Measurements from ENCODE around the gene THNSL1. TPM values are rescaled to one million over a fixed set of nuclear protein-coding genes. Genes with fewer than 3 reads are reported as not detected.

The THNSL1 gene
- total and polyA plus RNA-seq, 2 of the 8 experiments (the other 6 are each of a cell fraction or from before 2014, with no cell fraction given): 1.4 to 3.1 TPM

DNA sequence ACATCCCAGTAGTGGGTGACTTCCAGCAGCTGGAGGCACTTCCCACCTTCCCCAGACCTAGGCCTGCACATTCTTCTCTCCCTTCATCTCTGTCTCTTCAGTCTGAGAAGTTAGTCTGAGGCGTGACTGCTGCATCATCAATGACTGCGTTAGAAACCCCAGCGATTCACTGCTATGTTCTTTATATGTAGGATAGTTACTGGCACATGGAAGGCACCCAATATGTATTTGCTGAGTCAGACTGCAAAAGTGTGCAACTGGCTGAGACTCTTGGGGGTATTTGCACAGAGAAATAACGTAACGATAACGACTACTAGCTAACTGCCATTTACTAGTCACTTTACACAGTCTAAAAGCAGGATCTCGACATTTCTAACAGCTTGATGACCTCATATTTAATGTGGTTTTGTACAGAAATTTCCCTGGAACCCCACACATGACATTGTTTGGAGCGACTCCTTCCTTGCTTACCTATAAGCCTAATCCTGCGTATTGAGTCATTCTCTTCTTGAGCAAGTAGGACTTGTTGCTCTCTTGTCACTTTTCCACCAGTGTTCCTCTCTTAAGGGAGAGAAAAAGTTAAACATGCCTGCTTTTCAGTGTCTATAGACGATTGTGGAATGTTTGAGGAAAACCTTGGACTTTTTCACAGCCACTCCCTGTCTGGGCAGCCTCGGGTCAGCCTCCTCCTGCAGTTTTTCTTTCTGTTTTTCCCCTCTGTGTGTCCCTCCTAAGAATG, 45.5 kb downstream of the THNSL1 start:
- no peak overlapping the region for H4K8ac ChIP-seq (ENCODE audit: extremely low read depth, insufficient read depth, low read length)
- H3K79me2 ChIP-seq (ENCODE audit: control insufficient read depth in 1 of 2, insufficient read depth in 2 of 2, low read length in 2 of 2): no peaks in the 10 kb centered on the region
- H2BK5ac ChIP-seq (ENCODE audit: low read depth, low read length): no peak overlapping the region
- no peaks in the 10 kb centered on the region for H3K36me3 ChIP-seq (ENCODE audit: control insufficient read depth in 2 of 4, insufficient read depth in 4 of 4, low read length in 3 of 4)
- H3K23me2 ChIP-seq (ENCODE audit: low read depth, low read length): no peaks in the 10 kb centered on the region; the same call in 1 of the 2 replicates
- H3K9me3 ChIP-seq (ENCODE audit: insufficient read depth in 2 of 2, low read depth in 1 of 2, low read length in 1 of 2): no peaks in the 10 kb centered on the region
- no peak overlapping the region for H4K91ac ChIP-seq (replicated peaks; ENCODE audit: insufficient read length, low read length)
- no peak overlapping the region for H2BK20ac ChIP-seq (ENCODE audit: low read length)
- WGBS, 2 experiments (ENCODE audit: extremely low coverage in 1 of 2, insufficient coverage in 1 of 2, insufficient read length in 1 of 2, insufficient replicate concordance in 2 of 2, low coverage in 1 of 2, low lambda C conversion rate in 2 of 2, missing lambda C conversion rate in 1 of 2): 86% methylated on average over 11 of the region's 11 CpGs; no CpG with 5 or more reads in 1 of the 2 experiments
- no peak overlapping the region for H2AFZ ChIP-seq (ENCODE audit: low read length)
- no peak for DNase-seq (ENCODE audit: low read depth in 1 of 2, low spot score in 2 of 2)
- no peak overlapping the region for H3K4ac ChIP-seq (replicated peaks; ENCODE audit: insufficient read length, low read depth, low read length)
- H3K56ac ChIP-seq (replicated peaks; ENCODE audit: insufficient read length, low read depth, low read length): no peak overlapping the region
- no peak overlapping the region for H3K18ac ChIP-seq (ENCODE audit: extremely low read depth, low read length)
- H2AK5ac ChIP-seq (ENCODE audit: low read depth, low read length): no peak overlapping the region
- no peak for TF ChIP-seq RNF2 (IDR thresholded peaks at IDR 0.05; ENCODE audit: borderline replicate concordance, low read depth, low read length, missing control alignments, poor library complexity, severe bottlenecking)
- TF ChIP-seq TCF12 (IDR thresholded peaks at IDR 0.05; ENCODE audit: low read depth, low read length): no peak
- TF ChIP-seq EZH2 (IDR thresholded peaks at IDR 0.05; ENCODE audit: low read depth, low read length, severe bottlenecking): no peak
- TF ChIP-seq ZNF274 (IDR thresholded peaks at IDR 0.05; ENCODE audit: borderline replicate concordance, extremely low read depth, low read length): no peak
- no peak for TF ChIP-seq YY1 (IDR thresholded peaks at IDR 0.05; ENCODE audit: low read depth, low read length)
- TF ChIP-seq JUN (IDR thresholded peaks at IDR 0.05; ENCODE audit: low read depth, low read length): no peak
- no peak for TF ChIP-seq SP4 (IDR thresholded peaks at IDR 0.05; ENCODE audit: low read length)
- H2BK15ac ChIP-seq (ENCODE audit: low read length): no peak overlapping the region
- H3K9ac ChIP-seq (replicated peaks in 1 of 4; ENCODE audit: extremely low read depth in 1 of 4, low read depth in 3 of 4, low read length in 3 of 4): no peak overlapping the region
- ChIA-PET CTCF (ENCODE audit: partially characterized antibody) (interaction anchor here (0.7 to 1.4 kb wide), 6 partner anchors 18 to 165 kb away, joined by 3 read pairs; no protein-coding TSS in a partner anchor), POLR2A (ENCODE audit: partially characterized antibody) (no interaction called here)
- H2BK120ac ChIP-seq (replicated peaks; ENCODE audit: low read depth, low read length): no peak overlapping the region
- no peaks in the 10 kb centered on the region for H3K4me1 ChIP-seq (replicated peaks in 1 of 4; ENCODE audit: control insufficient read depth in 3 of 4, insufficient read depth in 4 of 4, low read length in 3 of 4)
- H3K79me1 ChIP-seq (ENCODE audit: low read depth, low read length): no peaks in the 10 kb centered on the region
- no peak overlapping the region for H4K5ac ChIP-seq (ENCODE audit: insufficient read length, low read depth, low read length)
- H3K27ac ChIP-seq (ENCODE audit: low read depth, low read length): no peak overlapping the region
- H3K14ac ChIP-seq (ENCODE audit: insufficient read length): no peak overlapping the region
- H3K4me3 ChIP-seq (ENCODE audit: extremely low read depth in 1 of 4, insufficient read depth in 2 of 4, low read depth in 3 of 4, low read length in 4 of 4): no peak overlapping the region
- H3K4me2 ChIP-seq (ENCODE audit: insufficient read depth in 1 of 2, low read depth in 2 of 2, low read length in 2 of 2): no peak overlapping the region
- no peak overlapping the region for H2BK12ac ChIP-seq (ENCODE audit: low read depth, low read length)
- H3K27me3 ChIP-seq (replicated peaks in 1 of 4; ENCODE audit: control insufficient read depth in 3 of 4, extremely low read depth in 1 of 4, insufficient read depth in 3 of 4, low read length in 3 of 4): peaks cover 0 to 7% (median 5%) of the 10 kb centered on the region in 4 experiments; a peak in 4 of 7 replicates
- H4K20me1 ChIP-seq (replicated peaks in 1 of 2; ENCODE audit: control insufficient read depth in 1 of 2, insufficient read depth in 2 of 2, low read length in 2 of 2): no peaks in the 10 kb centered on the region
- FAIRE-seq: no peak
- no peak overlapping the region for H3K23ac ChIP-seq (ENCODE audit: insufficient read length)
